ENCODE measurements around the gene IL2RA. TPM values are rescaled to one million over a fixed set of nuclear protein-coding genes. Genes with fewer than 3 reads are reported as not detected.

IL2RA gene
- total and polyA plus RNA-seq, 2 experiments from 2014 or later = not detected

GRCh38 chr10:6054884-6055283 lies 7.3 kb downstream of the IL2RA start:
- Histone ChIP-seq H3K79me2 (replicated peaks; ENCODE audit: insufficient read depth) (no peaks in the 10 kb centered on the region), H3K4me1 (ENCODE audit: insufficient read depth) (no peaks in the 10 kb centered on the region), H2AFZ (no peak overlapping the region), H3F3A (replicated peaks; ENCODE audit: low read depth) (no peaks in the 10 kb centered on the region), H3K27me3 (ENCODE audit: insufficient read depth) (no peaks in the 10 kb centered on the region), H3K9me2 (ENCODE audit: insufficient read depth) (0 out of 2 replicates have a peak, but pooled peaks cover 2% of the 10 kb centered on the region), H3K4me2 (no peak overlapping the region), H3K4me3 (no peak overlapping the region), H3K36me3 (ENCODE audit: insufficient read depth) (no peaks in the 10 kb centered on the region), H4K20me1 (replicated peaks; ENCODE audit: insufficient read depth) (no peaks in the 10 kb centered on the region), H3K27ac (ENCODE audit: low read depth) (no peak overlapping the region)
- Mint-ChIP-seq H3K9me3 (no peaks in the 10 kb centered on the region), H3K27me3 (ENCODE audit: insufficient read depth, low read depth, poor library complexity) (peaks cover 2% of the 10 kb centered on the region), H3K36me3 (ENCODE audit: low read depth) (no peaks in the 10 kb centered on the region), H3K27ac (no peak overlapping the region), H3K4me1 (peaks cover 7% of the 10 kb centered on the region; the same call in 2 of the 3 replicates), H3K4me3 (no peak overlapping the region)
- ATAC-seq (no peak), DNase-seq (ENCODE audit: low spot score) (no peak)
- TF ChIP-seq CREB1 (CRISPR knock-in tag; IDR thresholded peaks at IDR 0.05; ENCODE audit: low read depth) = no peak
- TF ChIP-seq ZNF114 (CRISPR knock-in tag; IDR thresholded peaks at IDR 0.05) = no peak
- TF ChIP-seq NANOG (IDR thresholded peaks at IDR 0.05; ENCODE audit: borderline replicate concordance) = no peak
- TF ChIP-seq, protein P1, sequence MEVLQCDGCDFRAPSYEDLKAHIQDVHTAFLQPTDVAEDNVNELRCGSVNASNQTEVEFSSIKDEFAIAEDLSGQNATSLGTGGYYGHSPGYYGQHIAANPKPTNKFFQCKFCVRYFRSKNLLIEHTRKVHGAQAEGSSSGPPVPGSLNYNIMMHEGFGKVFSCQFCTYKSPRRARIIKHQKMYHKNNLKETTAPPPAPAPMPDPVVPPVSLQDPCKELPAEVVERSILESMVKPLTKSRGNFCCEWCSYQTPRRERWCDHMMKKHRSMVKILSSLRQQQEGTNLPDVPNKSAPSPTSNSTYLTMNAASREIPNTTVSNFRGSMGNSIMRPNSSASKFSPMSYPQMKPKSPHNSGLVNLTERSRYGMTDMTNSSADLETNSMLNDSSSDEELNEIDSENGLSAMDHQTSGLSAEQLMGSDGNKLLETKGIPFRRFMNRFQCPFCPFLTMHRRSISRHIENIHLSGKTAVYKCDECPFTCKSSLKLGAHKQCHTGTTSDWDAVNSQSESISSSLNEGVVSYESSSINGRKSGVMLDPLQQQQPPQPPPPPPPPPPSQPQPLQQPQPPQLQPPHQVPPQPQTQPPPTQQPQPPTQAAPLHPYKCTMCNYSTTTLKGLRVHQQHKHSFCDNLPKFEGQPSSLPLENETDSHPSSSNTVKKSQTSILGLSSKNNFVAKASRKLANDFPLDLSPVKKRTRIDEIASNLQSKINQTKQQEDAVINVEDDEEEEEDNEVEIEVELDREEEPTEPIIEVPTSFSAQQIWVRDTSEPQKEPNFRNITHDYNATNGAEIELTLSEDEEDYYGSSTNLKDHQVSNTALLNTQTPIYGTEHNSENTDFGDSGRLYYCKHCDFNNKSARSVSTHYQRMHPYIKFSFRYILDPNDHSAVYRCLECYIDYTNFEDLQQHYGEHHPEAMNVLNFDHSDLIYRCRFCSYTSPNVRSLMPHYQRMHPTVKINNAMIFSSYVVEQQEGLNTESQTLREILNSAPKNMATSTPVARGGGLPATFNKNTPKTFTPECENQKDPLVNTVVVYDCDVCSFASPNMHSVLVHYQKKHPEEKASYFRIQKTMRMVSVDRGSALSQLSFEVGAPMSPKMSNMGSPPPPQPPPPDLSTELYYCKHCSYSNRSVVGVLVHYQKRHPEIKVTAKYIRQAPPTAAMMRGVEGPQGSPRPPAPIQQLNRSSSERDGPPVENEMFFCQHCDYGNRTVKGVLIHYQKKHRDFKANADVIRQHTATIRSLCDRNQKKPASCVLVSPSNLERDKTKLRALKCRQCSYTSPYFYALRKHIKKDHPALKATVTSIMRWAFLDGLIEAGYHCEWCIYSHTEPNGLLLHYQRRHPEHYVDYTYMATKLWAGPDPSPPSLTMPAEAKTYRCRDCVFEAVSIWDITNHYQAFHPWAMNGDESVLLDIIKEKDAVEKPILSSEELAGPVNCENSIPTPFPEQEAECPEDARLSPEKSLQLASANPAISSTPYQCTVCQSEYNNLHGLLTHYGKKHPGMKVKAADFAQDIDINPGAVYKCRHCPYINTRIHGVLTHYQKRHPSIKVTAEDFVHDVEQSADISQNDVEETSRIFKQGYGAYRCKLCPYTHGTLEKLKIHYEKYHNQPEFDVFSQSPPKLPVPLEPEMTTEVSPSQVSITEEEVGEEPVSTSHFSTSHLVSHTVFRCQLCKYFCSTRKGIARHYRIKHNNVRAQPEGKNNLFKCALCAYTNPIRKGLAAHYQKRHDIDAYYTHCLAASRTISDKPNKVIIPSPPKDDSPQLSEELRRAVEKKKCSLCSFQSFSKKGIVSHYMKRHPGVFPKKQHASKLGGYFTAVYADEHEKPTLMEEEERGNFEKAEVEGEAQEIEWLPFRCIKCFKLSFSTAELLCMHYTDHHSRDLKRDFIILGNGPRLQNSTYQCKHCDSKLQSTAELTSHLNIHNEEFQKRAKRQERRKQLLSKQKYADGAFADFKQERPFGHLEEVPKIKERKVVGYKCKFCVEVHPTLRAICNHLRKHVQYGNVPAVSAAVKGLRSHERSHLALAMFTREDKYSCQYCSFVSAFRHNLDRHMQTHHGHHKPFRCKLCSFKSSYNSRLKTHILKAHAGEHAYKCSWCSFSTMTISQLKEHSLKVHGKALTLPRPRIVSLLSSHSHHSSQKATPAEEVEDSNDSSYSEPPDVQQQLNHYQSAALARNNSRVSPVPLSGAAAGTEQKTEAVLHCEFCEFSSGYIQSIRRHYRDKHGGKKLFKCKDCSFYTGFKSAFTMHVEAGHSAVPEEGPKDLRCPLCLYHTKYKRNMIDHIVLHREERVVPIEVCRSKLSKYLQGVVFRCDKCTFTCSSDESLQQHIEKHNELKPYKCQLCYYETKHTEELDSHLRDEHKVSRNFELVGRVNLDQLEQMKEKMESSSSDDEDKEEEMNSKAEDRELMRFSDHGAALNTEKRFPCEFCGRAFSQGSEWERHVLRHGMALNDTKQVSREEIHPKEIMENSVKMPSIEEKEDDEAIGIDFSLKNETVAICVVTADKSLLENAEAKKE (CRISPR knock-in tag; IDR thresholded peaks at IDR 0.05) = no peak
- TF ChIP-seq, protein P2, sequence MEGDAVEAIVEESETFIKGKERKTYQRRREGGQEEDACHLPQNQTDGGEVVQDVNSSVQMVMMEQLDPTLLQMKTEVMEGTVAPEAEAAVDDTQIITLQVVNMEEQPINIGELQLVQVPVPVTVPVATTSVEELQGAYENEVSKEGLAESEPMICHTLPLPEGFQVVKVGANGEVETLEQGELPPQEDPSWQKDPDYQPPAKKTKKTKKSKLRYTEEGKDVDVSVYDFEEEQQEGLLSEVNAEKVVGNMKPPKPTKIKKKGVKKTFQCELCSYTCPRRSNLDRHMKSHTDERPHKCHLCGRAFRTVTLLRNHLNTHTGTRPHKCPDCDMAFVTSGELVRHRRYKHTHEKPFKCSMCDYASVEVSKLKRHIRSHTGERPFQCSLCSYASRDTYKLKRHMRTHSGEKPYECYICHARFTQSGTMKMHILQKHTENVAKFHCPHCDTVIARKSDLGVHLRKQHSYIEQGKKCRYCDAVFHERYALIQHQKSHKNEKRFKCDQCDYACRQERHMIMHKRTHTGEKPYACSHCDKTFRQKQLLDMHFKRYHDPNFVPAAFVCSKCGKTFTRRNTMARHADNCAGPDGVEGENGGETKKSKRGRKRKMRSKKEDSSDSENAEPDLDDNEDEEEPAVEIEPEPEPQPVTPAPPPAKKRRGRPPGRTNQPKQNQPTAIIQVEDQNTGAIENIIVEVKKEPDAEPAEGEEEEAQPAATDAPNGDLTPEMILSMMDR (conservative IDR thresholded peaks at IDR 0.05; ENCODE audit: low read depth in 2 of 2) = no peak
- TF ChIP-seq REST (IDR thresholded peaks at IDR 0.05; ENCODE audit: unreplicated experiment) = no peak
- TF ChIP-seq JUNB (IDR thresholded peaks at IDR 0.05; ENCODE audit: unreplicated experiment) = no peak
- TF ChIP-seq, protein P3, sequence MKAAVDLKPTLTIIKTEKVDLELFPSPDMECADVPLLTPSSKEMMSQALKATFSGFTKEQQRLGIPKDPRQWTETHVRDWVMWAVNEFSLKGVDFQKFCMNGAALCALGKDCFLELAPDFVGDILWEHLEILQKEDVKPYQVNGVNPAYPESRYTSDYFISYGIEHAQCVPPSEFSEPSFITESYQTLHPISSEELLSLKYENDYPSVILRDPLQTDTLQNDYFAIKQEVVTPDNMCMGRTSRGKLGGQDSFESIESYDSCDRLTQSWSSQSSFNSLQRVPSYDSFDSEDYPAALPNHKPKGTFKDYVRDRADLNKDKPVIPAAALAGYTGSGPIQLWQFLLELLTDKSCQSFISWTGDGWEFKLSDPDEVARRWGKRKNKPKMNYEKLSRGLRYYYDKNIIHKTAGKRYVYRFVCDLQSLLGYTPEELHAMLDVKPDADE (IDR thresholded peaks at IDR 0.05) = no peak
- no peak for TF ChIP-seq EZH2 (IDR thresholded peaks at IDR 0.05; ENCODE audit: low read depth, unreplicated experiment)

All from GM23338 (cell line).